MM.1S (cell line): ENCODE measurements around the gene RNF212.

Experiments
- CTCF ChIP-seq: fragments of 300-600 bp; sonication (generic); IDR thresholded peaks from 2 replicates; pipeline ENCODE4 v1.5.1; 2016; ENCODE audit warnings: antibody characterized with exemption, low read length, mixed read lengths
- EZH2phosphoT487 ChIP-seq: fragments of 300-600 bp; sonication (generic); IDR thresholded peaks from 2 replicates; pipeline ENCODE4 v1.6.1; 2018; ENCODE audit warnings: antibody characterized with exemption, low read length

DNA sequence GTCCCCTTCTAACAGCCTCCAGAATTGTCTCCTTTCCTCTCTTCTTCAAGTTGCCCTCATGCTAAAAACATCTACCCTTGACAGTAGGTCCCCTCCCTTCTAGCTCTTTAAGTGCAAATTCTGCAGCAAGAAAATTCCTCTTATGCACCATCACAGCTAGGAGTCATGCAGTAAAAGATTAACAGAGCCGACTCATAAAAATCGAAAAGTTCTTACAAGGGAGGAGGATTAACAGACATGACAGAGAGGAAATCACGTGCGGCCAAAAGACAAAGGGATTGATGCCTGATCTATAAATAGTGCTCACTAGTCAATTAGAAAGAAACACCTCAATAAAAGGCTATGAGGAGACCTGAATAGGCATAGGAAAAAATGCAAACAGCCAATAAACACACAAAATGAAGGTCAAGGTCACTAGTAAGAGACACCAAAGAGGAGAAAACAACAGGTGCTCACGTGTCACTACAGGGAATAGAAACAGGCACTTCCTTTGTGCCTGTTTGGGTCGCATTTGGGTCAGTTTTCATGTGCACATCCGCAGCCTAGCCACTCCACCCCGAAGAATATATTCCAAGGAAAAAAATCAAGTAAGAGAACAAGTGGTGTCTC lies 3.4 kb downstream of the RNF212 start:
- TF ChIP-seq CTCF (no peak), EZH2phosphoT487 (no peak)
